HG03354 (cell line): ENCODE measurements around the gene FUT4.
A peak's percentile ranks its signal among the peaks of the same experiment; 100 is the strongest.
"Not testable (repeated sequence)": the region's sequence is repeated elsewhere in the genome, so short reads cannot be mapped to it uniquely, and the experiment has no call there.

Source experiments
- ATAC-seq: cut with Tn5 transposase; IDR thresholded peaks from one replicate; pipeline ENCODE4 v1.9.1; 2021; ENCODE audit warnings: mild to moderate bottlenecking; ENCODE audit not compliant: unreplicated experiment, poor library complexity, severe bottlenecking

The FUT4 gene

GRCh38 chr11:94563176-94563847 lies 19.6 kb downstream of the FUT4 start:
- no peak for ATAC-seq

GRCh38 chr11:94563848-94564467 lies 20.2 kb downstream of the FUT4 start:
- ATAC-seq = no peak

GRCh38 chr11:94567181-94567670 lies 23.5 kb downstream of the FUT4 start, which contains the start of gene PIWIL4:
TSS of gene PIWIL4 (plus strand) at chr11:94567368. CDS start at chr11:94567519, 151 bp downstream.
- ATAC-seq = no peak

- no peak for ATAC-seq
Observed at GRCh38 chr11:94568200-94568599, 24.5 kb downstream of the FUT4 start.

GRCh38 chr11:94568717-94569116 lies 25.0 kb downstream of the FUT4 start:
- no peak for ATAC-seq

- ATAC-seq = not testable (repeated sequence)
Observed at GRCh38 chr11:94572975-94573374, 29.3 kb downstream of the FUT4 start.

- ATAC-seq = no peak
Observed at GRCh38 chr11:94574193-94574961, 30.7 kb downstream of the FUT4 start.

- ATAC-seq = no peak
Observed at GRCh38 chr11:94576306-94576705, 32.6 kb downstream of the FUT4 start.

- no peak for ATAC-seq
Observed at GRCh38 chr11:94577841-94578240, 34.1 kb downstream of the FUT4 start.

- no peak for ATAC-seq
Observed at GRCh38 chr11:94581926-94582325, 38.2 kb downstream of the FUT4 start.

- no peak for ATAC-seq
Observed at GRCh38 chr11:94583213-94583865, 39.6 kb downstream of the FUT4 start.

GRCh38 chr11:94583866-94584500 lies 40.3 kb downstream of the FUT4 start:
- peak; percentile 43 for ATAC-seq

- no peak for ATAC-seq
Observed at GRCh38 chr11:94584978-94585377, 41.3 kb downstream of the FUT4 start.

GRCh38 chr11:94585399-94585798 lies 41.7 kb downstream of the FUT4 start:
- no peak for ATAC-seq

- no peak for ATAC-seq
Observed at GRCh38 chr11:94586546-94586945, 42.8 kb downstream of the FUT4 start.

GRCh38 chr11:94586978-94587377 lies 43.3 kb downstream of the FUT4 start:
- ATAC-seq = no peak

- no peak for ATAC-seq
Observed at GRCh38 chr11:94588366-94588942, 44.7 kb downstream of the FUT4 start.

- ATAC-seq = no peak
Observed at GRCh38 chr11:94590352-94591041, 46.8 kb downstream of the FUT4 start.

- peak; percentile 92 for ATAC-seq
Observed at GRCh38 chr11:94593030-94593429, 49.3 kb downstream of the FUT4 start.
